ENCODE data around the gene IMPA2. TPM values are rescaled to one million over a fixed set of nuclear protein-coding genes. Genes with fewer than 3 reads are reported as not detected.

IMPA2 gene
- total and polyA plus RNA-seq, 2 of the 4 experiments (the other 2 are of a cell fraction) = 5.4 to 5.5 TPM

DNA sequence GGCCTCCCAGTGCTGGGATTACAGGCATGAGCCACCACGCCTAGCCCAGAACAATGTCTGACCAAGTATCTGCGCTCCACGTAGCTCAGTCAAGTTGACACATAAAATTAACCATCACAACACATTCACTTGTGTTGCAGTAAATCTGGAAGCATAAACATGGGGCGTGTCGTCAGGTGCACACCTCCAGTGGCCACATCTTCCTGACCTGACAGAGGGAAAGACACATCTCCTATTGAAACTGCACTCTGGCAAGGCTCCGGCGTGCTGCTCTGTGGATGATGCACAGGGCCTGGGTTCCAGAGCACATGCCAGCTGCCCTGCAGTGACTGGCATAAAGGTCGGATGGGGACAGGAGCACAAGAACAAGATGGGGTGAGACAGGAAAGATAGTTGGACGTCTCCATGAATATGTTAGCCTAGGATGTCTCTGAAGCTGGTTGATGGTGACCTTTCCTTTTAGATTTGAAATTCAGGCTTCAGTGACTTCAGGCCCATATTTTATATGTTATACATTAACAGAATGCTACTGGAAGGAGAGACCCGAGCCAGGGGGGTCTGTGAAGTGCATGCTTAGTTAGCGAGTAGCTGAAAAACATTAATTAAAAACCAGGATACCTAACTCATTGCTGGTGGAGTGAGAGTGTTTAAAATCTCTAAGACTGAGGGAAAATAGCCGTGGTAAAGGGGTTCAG lies 10.9 kb downstream of the IMPA2 start:
- Histone ChIP-seq H3K9ac (ENCODE audit: low read depth, low read length) (no peak overlapping the region), H3K79me1 (ENCODE audit: low read depth in 1 of 2, low read length in 2 of 2) (peaks cover 19% of the 10 kb centered on the region in 2 experiments; a peak in 2 of 4 replicates), H4K5ac (ENCODE audit: low read depth, low read length) (no peak overlapping the region), H3K9me3 (ENCODE audit: control insufficient read depth, insufficient read depth, low read length) (no peaks in the 10 kb centered on the region), H2BK20ac (ENCODE audit: low read depth, low read length) (no peak overlapping the region), H3K23ac (ENCODE audit: low read depth, low read length) (no peak overlapping the region), H3K27ac (ENCODE audit: insufficient read depth, low read length) (no peak overlapping the region), H3K27me3 (ENCODE audit: control insufficient read depth, insufficient read depth, low read length) (no peaks in the 10 kb centered on the region), H3K4me3 (ENCODE audit: insufficient read depth, low read depth, low read length) (no peak overlapping the region), H3K14ac (replicated peaks; ENCODE audit: low read depth, low read length) (no peak overlapping the region), H4K20me1 (ENCODE audit: insufficient read depth, low read length) (peaks cover 5% of the 10 kb centered on the region; the same call in 1 of the 2 replicates), H3K18ac (ENCODE audit: low read depth, low read length) (no peak overlapping the region), H2AFZ (replicated peaks; ENCODE audit: low read length, poor library complexity) (no peak overlapping the region), H4K8ac (ENCODE audit: low read depth in 2 of 2, low read length in 2 of 2) (no peak overlapping the region), H2AK5ac (ENCODE audit: low read depth, low read length) (no peak overlapping the region), H4K91ac (ENCODE audit: insufficient read depth, low read depth, low read length) (no peak overlapping the region), H3K4me1 (ENCODE audit: control insufficient read depth, insufficient read depth, low read length) (peaks cover 11% of the 10 kb centered on the region), H2BK5ac (ENCODE audit: low read depth, low read length, poor library complexity, severe bottlenecking) (no peak overlapping the region), H3K4me2 (ENCODE audit: low read depth, low read length) (no peak overlapping the region), H2AK9ac (replicated peaks; ENCODE audit: low read depth, low read length, poor library complexity) (no peak overlapping the region), H3K9me1 (ENCODE audit: insufficient read depth, low read length) (peaks cover 3% of the 10 kb centered on the region; the same call in 1 of the 2 replicates), H3K56ac (ENCODE audit: extremely low read depth, insufficient read depth, low read length) (no peak overlapping the region), H2BK120ac (ENCODE audit: low read depth, low read length) (no peak overlapping the region), H2BK15ac (ENCODE audit: low read depth, low read length) (no peak overlapping the region), H3K36me3 (ENCODE audit: control insufficient read depth, insufficient read depth, low read length) (no peaks in the 10 kb centered on the region), H3K4ac (ENCODE audit: low read depth, low read length) (no peak overlapping the region)
- ATAC-seq (ENCODE audit: low read depth) (no peak), DNase-seq (no peak)
- ChIA-PET POLR2A (ENCODE audit: unreplicated experiment) (no interaction called here), CTCF (interaction anchor here (7.5 kb wide), 1 partner anchor 53 kb away, joined by 109 read pairs; no protein-coding TSS in a partner anchor)
- TF ChIP-seq CEBPB (IDR thresholded peaks at IDR 0.05; ENCODE audit: low read depth, low read length) (no peak), POLR2A (IDR thresholded peaks at IDR 0.05; ENCODE audit: low read depth, low read length) (no peak), NFE2L2 (IDR thresholded peaks at IDR 0.05; ENCODE audit: low read depth, low read length) (no peak), BHLHE40 (IDR thresholded peaks at IDR 0.05; ENCODE audit: low read depth, low read length) (no peak), FOS (IDR thresholded peaks at IDR 0.05; ENCODE audit: low read depth, low read length) (no peak), CHD1 (IDR thresholded peaks at IDR 0.05; ENCODE audit: low read depth, low read length) (no peak), RCOR1 (IDR thresholded peaks at IDR 0.05; ENCODE audit: insufficient replicate concordance, low read length) (no peak), MAZ (IDR thresholded peaks at IDR 0.05; ENCODE audit: borderline replicate concordance, low read depth, low read length) (no peak), SMC3 (IDR thresholded peaks at IDR 0.05; ENCODE audit: low read depth, low read length) (no peak)
- TF ChIP-seq, protein P1, sequence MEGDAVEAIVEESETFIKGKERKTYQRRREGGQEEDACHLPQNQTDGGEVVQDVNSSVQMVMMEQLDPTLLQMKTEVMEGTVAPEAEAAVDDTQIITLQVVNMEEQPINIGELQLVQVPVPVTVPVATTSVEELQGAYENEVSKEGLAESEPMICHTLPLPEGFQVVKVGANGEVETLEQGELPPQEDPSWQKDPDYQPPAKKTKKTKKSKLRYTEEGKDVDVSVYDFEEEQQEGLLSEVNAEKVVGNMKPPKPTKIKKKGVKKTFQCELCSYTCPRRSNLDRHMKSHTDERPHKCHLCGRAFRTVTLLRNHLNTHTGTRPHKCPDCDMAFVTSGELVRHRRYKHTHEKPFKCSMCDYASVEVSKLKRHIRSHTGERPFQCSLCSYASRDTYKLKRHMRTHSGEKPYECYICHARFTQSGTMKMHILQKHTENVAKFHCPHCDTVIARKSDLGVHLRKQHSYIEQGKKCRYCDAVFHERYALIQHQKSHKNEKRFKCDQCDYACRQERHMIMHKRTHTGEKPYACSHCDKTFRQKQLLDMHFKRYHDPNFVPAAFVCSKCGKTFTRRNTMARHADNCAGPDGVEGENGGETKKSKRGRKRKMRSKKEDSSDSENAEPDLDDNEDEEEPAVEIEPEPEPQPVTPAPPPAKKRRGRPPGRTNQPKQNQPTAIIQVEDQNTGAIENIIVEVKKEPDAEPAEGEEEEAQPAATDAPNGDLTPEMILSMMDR (conservative IDR thresholded peaks at IDR 0.05; ENCODE audit: low read depth, low read length) = no peak
- WGBS, 2 experiments (ENCODE audit: extremely low coverage in 2 of 2, insufficient read length in 1 of 2) = 94% methylated on average over 3 of the region's 12 CpGs; no CpG with 5 or more reads in 1 of the 2 experiments
- no TSS peak for BruUV-seq (replicated peaks)
- intact Hi-C loops (cut with micrococcal nuclease) (no loop called here), in situ Hi-C loops (cut with MboI; ENCODE audit: low sequenced_read_pairs) (no loop called here), dilution Hi-C loops (cut with HindIII; ENCODE audit: low sequenced_read_pairs, unreplicated experiment) (no loop called here)
